HG03025 (cell line): Measurements from ENCODE around the gene ZNF423.

Experiments
- ATAC-seq: cut with Tn5 transposase; IDR thresholded peaks from one replicate; pipeline ENCODE4 v1.9.1; 2021; ENCODE audit warnings: mild to moderate bottlenecking, moderate library complexity; ENCODE audit not compliant: unreplicated experiment, low FRiP score

ZNF423 gene

DNA sequence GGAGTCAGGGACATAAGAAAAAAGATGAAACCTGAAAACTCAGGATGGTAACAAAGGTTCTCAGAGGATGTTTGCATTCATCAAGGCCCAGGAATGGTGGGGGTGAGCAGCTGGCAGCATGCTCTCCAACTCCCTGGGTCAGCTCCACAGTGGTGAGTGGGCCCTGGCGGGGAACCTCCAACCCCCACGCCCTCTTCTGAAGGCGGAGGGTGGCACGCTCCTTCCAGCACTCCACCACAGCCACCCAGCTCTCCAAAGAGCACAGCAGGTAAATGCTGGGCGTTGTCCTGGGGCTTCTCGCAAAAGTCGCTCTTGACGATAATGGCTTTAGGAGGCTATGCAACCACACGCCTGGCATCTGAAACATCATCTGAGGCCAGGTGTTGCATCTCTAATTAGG is 308.5 kb downstream of the ZNF423 start:
- ATAC-seq = no peak

DNA sequence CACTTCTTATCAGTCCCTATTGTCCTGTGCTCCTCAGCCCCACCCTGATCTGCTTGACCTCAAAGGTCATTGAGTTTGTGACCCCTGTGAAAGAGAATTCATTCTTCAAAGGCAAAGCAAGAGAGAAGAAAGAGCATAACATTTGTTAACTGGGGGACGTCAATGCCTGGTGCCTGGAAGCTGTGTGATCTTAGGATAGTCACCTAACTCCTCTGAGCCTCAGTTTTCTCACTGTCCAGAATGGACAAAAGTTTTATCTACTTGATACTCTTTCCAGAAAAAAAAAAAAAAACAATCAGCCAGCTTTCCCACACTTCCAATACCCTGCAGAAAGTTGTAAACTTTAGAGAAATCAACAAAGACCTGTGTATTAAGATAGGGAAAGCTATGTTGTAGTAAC is 309.2 kb downstream of the ZNF423 start:
- ATAC-seq = no peak

DNA sequence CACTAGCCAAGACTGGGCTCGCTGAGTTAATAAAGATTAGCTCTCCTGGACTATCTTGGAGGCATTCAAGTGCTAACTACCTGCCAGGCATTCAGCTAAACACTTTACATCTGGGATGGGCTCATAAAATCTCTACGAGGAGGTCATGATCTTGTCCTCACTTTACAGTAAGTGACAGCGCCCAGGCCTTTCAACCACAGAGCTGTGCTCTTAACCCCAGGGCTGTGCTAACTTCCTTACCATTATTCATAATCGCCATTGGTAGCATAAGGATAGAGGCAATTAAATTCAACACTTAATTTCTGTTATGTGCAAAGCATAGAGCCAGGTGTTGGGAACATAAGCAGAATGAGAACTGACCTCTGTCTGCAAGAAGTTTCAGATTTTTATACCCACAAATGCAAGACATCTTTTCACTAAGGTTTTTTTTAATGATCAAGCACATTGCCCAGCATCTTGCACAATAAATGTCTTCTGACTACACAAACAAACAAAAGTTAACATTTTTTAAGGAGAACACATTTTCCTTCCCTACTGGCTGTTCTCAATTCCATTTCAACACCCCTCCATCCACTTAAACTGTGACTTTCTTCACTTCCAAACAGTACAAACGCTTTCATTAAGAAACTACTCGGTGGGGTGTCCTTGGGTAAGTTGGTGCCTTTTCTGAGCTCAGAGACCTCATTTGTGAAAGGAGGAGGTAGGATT is 310.0 kb downstream of the ZNF423 start:
- no peak for ATAC-seq

DNA sequence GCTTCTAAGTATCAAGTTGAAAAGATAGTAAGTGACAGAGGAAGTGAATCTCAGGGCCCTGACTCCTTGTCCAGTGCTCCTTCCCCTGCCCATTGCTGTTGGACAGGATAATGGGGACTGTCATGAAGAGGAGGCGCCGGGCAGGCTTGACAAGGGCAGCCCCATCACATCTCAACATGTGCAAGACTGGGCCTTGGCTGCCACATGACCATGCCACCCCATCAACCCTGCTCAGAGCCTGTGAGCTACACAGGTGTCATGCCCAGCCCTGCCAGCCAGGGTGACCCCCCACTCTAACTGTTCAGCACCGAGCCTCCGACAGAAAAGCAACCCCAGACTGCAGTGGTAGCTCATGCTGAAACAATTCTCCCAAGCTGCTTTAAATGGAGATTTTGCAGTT is 310.7 kb downstream of the ZNF423 start:
- no peak for ATAC-seq

DNA sequence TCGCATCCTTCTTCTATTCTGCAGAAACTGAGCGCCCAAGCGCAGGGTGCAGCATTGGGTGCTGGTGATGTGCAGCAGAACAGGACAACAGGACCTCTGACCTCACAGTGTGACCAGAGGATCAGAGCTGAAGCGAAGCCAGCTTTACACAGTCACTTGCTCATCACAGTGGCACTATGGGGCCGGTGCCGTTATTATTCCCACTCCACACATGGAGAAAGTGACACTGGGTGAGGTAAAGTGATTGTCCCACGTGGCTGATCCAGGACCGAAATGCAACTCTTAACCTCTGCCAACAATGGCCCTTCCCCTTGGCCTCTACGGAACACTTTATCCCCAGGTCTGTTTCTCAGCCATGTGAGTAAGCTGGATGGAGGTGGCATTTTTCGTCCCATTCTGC is 311.1 kb downstream of the ZNF423 start:
- no peak for ATAC-seq

DNA sequence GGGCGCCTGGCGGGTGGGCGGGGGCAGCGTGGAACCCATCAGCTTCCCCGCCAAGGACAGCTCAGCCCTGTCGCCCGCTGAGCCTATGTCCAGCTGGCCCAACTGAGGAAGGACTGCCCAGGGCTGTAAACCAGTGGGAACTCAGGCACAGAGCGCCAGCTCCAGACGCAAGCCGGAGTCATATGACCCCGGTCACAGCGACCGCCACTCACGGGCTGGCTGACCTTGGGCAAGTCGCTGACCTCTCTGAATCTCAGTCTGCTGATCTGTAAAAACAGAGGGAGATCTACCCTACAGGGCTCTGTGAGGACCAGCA is 312.3 kb downstream of the ZNF423 start:
- no peak for ATAC-seq

DNA sequence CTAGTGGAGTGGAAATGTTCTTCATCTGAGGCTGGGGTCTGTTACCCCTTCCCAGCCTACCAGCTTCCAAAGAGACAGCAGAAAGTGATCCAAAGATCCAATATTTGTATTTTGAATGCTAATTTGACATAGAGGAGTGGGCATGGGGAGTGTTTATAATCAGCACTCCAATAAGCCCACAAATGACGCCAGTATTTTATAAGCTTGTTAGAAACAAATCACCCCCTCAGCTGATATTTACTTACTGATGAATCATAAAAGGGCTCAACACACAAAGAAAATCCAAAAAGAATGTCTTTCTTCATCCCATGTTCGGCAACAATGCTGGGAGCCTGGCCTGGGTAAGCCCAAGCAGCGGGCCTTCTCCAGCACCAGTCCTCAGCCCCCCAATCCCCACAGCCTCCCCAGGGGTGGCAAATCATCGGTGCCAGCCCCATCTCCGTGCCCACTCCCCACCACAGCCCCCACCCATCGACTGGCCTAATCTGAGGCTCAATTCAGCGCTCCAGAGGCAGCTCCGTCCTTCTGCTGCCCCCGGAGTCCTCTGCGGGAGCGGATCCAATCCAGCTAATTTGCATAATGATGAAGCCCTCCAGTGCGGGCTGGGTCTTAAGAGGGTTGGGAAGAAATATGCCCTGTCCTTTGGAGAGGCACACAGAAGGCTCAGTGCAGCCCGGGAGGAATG is 312.8 kb downstream of the ZNF423 start:
- ATAC-seq = no peak

DNA sequence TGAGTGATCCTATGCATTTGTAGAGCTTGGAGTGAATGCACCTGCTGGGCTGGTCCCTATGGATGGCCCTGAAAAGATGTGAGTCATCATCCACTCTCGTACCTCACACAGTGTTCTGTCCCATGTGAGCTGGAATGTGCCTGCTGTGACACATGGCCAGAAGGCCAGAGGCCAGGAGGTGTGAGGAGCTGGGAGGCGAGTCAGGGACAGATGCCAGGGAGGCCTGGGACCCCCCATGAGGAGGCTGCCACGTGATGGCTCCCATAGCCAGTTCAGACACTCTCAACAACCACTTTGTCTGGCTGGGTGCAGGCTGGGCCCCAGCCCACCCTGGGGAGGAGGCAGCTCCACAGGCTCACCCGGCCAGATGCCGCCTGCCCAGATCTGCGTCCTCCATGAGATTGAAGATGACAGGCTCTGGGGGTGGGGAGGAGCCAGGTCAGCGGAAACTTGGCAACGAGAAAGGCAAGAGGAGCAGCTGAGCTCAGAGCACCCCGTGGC is 313.5 kb downstream of the ZNF423 start:
- ATAC-seq = no peak

DNA sequence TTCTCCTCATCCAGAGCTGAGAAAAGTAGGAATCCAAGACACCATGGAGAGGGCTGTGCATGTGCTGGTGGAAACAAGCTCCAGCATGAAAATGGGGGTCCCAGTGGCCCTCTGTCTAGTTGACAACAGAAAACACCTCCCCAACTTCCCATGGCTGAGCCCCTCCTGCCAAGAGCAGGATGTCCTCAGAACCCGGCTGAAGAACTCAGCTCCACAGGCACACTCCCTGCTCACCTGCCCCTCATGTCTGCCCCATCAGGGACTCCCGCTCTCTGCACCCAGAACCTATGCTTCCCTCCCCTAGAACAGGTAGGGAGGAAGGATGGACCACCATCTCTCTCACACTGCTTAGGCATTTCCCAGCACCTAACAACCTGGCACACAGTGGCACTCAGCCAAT is 315.1 kb downstream of the ZNF423 start:
- no peak for ATAC-seq

DNA sequence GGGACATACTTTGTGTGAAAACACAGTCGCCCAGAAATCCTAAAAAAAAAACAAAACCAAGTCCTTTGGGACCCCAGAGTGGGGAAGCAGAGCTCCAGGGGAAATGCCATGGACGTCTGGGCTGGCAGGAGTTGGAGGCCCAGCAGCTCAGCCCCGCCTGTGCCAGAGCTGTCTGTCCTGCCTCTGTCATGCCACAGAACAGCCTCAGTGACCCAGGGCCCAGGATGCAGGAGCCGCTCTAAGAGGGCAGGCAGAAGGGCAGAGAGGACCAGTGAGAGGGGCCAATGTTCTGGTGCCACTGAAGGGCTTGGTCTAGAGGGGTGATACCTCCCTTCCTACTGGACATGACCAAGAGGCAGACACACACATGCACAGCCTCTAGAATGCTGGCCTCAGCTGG is 316.2 kb downstream of the ZNF423 start:
- no peak for ATAC-seq

DNA sequence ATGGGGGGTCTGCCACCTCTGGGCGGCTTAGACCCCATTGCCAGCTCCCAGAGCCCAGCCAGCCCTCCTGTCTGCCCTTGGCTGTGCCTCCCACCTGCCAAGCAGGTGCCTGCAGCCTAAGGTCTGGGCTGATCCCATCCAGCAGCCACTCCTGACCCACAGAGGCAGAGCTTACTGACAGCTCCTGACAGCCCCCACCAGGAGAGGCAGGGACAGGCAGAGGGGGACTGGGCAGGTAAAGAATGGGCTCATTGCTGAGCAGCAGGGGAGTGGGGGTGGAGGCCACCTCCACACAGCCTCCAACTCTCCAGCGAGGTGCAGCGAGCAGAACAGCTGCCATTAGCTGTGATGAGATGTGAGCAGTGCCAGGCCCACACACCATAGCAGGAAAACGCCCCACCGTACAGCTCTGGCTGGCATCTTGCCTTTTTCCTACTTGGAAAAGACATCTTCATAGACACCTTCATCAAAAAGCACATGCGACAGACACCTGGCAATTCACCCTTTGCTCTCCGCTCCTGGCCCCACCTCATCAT is 317.9 kb downstream of the ZNF423 start:
- no peak for ATAC-seq

DNA sequence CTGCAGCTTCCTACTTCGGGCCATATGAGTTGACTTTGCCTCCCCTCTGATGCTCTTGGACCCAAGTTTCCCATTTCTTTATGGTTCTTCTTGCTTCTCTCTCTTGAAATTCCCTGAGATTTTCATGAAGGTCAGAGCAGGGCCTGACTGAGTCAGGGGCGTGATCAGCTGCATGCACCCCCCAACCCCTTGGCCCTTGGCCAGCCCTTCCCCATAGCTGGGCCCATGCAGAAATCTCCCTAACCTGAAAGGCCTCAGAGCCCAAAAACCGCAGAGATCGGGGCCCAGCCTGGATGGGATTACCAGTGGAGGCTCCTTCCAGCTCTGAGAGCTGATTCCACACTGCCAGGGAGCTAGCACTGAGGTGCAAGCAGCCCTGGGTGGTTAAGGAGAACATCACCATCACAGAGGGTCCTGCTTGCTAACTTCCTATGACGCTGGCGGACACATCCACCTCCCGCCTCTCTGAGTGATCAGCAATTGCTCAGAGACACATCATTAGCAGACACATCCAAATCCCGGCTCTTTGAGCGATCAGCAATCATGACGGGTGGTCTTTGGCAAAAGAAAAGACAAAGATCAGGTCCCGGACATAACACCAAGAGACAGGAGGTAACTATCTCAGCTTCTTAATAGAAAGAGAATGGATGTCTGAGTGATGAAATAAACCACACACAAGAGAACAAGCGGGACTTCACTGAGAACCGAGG is 320.9 kb downstream of the ZNF423 start:
- no peak for ATAC-seq

DNA sequence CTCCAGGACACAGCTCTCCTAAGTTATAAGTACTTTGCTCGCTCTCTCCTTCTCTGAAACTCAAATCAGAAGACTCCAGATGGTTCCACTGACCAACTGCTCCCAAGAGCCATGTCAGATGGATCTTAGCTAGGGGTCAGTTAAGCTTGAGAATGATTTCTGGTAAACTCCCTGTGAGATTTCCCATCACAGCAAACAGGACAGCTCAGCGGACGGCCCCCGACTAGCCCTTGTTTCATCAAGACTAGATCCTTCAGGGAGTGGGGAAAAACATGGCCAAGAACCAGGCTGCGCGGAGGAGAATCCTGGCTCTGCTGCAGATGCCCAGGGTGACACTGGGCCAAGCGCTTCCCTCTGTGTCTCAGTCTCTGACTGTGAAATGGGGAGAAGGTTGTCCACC is 322.5 kb downstream of the ZNF423 start:
- ATAC-seq = no peak

DNA sequence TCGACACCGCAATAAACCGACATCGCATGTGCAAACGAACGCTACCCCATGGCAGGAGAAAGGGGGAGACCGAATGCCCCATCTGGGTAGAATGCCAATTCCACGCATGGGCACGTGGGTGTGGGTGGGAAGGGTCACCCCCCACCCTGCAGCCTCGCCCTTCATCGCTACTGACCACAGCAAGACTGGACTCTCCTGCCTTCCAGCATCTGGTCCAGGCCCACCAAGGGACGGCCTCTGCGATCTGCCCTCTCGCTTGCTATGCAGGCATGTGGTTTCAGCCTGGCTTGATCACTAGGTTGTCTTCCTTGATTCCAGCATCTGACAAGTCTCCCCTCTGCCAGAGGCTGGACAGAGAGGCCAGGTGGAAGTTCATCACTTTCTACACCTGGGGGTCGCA is 323.0 kb downstream of the ZNF423 start:
- ATAC-seq = no peak

DNA sequence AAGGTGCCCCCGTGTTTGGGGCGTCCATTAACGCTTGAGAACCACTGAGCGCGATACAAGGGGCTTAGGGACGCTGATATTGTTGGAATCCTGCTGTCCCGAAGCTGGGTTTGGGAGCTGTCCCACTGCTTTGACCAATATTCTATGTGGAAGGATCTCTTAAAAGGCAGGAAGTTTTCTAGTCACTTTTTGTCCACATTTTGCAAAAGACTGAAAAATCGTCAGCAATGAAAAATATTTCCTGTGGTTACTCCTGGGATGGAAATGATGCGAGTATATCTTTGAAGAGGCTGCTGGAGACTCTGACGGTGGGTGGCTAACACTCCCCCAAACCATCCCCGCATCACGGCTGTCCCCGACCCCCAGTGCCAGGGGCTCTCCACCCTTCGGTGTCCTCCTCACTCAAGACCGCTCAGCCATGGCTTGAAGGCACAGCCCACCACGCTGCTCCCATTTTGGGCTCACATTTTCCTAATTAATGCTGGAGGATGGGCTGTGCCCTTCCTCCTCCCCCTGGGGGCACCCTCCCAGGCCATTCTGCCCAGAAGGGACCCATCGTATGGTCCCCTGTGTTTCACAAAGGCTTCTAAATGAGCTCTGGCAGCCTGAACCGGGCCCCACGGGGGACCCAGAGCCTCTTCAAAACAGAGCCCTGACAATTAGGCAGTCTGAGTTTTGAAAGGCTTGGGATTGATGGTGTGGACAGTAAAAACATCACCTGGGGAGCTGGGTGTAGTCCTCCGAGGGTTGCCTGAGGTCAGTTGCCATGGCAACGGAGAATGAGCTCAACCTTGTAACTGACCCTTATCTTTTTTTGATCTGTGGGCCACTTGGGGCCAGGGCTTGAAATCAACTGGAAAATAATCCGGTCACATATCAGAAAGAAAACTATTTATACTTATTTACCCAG is 323.7 kb downstream of the ZNF423 start:
- no peak for ATAC-seq

DNA sequence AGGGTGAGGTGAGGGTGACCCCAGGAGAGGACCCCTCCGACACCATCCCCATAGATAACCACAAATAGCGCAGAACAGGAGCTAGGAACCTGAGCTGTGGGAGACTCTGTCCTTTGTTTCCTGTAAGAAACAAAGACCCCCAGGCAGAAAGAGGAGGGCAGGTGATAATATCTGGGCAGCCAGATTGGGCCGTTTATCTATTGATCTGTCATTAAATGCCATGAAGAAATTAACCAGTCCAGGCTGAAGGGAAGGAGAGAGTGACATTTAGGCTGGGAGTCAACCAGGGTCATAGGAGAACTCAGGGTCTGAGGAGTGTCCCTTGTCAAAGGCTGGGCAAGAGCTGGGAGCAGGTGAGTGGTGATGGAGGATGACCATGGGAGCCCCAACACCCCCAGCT is 324.5 kb downstream of the ZNF423 start:
- no peak for ATAC-seq

DNA sequence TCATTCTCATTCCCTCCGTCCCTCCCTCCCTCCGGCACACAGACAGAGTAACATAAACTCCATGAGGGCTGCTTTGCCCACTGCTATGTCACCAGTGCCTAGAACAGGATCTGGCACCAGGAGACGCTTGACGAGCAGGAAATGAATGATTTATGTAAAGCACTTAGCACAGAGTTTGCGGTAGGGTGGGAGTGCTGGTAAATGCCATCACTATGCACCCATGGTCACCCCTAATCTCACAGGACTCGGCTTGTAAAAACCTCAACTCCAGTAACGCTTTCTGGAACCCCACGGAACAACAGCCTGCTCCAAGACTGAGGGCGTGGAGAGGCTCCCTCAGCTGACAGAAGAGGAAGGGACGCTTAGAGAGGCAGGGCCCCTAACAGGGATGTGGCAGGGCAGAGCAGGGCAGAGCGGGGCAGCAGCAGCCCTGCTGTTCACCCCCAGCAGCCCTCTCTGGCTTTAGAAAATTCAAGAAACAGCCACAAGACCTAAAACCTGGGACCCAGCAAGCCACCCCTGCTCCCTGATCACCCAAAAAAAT is 325.4 kb downstream of the ZNF423 start:
- ATAC-seq = no peak

DNA sequence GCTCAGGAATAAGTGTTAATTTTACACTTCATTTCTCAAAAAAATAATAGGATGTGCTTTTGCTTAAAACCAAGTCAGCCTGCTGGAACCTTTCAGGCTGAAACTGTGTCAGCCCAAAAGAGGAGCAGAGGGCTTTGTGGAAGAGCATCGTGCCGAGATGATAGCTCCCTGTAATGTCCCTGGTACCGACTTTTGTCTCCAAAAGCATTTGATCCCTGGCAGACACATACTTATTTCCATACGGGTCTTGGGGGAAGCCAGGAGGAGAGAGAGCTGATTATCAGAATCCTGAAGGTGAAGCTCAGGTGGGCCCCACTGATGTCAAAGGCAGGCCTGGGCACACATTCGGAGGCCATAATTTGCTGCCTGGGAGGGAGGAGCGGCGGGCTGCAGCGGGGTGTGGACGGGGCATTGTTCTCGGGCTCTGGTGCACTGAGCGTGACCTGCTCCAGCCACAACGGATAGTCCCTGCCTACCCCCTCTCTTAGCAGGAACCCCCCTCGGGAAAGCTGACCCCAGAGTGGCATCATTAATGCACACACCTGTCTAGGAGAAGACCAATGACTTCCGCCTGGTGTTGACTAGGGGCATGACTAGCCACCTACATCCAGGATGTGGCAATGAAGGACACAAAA is 326.4 kb downstream of the ZNF423 start:
- ATAC-seq = no peak

DNA sequence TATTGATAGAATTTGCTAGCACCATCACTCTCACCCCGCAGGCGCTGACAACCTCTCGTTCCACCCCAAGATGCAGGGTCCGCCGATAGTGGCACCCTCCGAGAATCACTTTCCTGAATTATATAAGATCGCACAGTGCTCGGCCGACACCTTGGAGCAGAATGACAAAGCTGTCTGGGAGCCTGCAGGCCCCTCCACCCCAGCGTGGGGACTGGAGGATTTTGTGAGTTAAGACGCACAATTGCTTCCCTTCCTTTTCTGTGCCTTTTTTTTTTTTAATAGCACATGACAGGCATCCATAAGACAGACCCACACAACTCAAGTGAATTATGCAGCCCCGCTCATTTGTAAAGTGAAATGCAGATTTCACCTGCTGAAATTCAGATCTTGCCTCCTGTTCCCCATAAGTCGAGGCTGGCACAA is 327.0 kb downstream of the ZNF423 start:
- ATAC-seq = no peak
